Gastroesophageal sphincter (tissue), 3 donors: ENCODE measurements around the gene PTPRN2.

Experiments used
- CTCF ChIP-seq, 4 experiments: fragments of 200-600 bp in 2 of 4; fragments of 450-650 bp in 2 of 4; sonication (generic) in 1 of 4; IDR thresholded peaks; one replicate each; pipeline ENCODE4 v1.5.1; 2017 to 2019; ENCODE audit warnings: antibody characterized with exemption in 4 of 4, mild to moderate bottlenecking in 2 of 4, moderate library complexity in 2 of 4
- EP300 ChIP-seq: sonication (generic); formaldehyde crosslinking; IDR thresholded peaks from one replicate; pipeline ENCODE4 v1.6.1; 2017; ENCODE audit warnings: antibody characterized with exemption, mild to moderate bottlenecking
- POLR2A ChIP-seq, 2 donors: fragments of 450-650 bp; IDR thresholded peaks; one replicate each; pipeline ENCODE4 v1.6.1; 2017; ENCODE audit warnings: antibody characterized with exemption in 2 of 2, mild to moderate bottlenecking in 2 of 2, moderate library complexity in 1 of 2

- TF ChIP-seq CTCF (IDR thresholded peaks at IDR 0.05) (no peak), POLR2A (IDR thresholded peaks at IDR 0.05) (no peak), EP300 (no peak)
Measured at GRCh38 chr7:158023681-158024350, 563.8 kb downstream of the PTPRN2 start.
